HCT116 (cell line): ENCODE results near the gene OR2W1. TPM values are rescaled to one million over a fixed set of nuclear protein-coding genes. Genes with fewer than 3 reads are reported as not detected.

ENCODE experiments used
- ATAC-seq: fragments of 200-7000 bp; cut with Tn5 transposase; 2 replicates; pipeline ENCODE4 v1.9.1; 2020; ENCODE audit warnings: mild to moderate bottlenecking, moderate library complexity
- BruUV-seq: library from RNA; stranded (reverse); fragments of 400-500 nt; replicated peaks from 2 replicates; lab custom pipeline; 2021; lab: Mats Ljungman, UMichigan
- CTCF ChIA-PET: fragments of 300-600 bp; sonication (Branson Sonifier 250); formaldehyde crosslinking; loops from one replicate; lab custom pipeline; 2021; ENCODE audit warnings: antibody characterized with exemption; lab: Charles Lee
- POLR2A ChIA-PET: fragments of 300-600, 350-600 bp; sonication (Branson Sonifier 250); formaldehyde crosslinking; loops from one replicate; lab custom pipeline; 2021; ENCODE audit warnings: antibody characterized with exemption; lab: Charles Lee
- RAD21 ChIA-PET, 2 experiments: fragments of 300-600 bp; sonication (Branson Sonifier 250); formaldehyde crosslinking; loops; one replicate each; lab custom pipeline; 2023; ENCODE audit warnings: low total read pairs in 2 of 2; ENCODE audit not compliant: uncharacterized antibody in 2 of 2, unreplicated experiment in 2 of 2, low non-redundant PET in 1 of 2; lab: Charles Lee
- DNase-seq: peaks from one replicate; pipeline ENCODE4 v3.0.0-alpha.2; 2010; ENCODE audit warnings: low read depth, low spot score
- H2AFZ ChIP-seq: fragments of 200-600 bp; shearing (Covaris generic), sonication (generic); 2 replicates; pipeline ENCODE4 v1.6.1; 2017; ENCODE audit warnings: low read depth, mixed run types, mixed read lengths, antibody characterized with exemption, low read length; ENCODE audit not compliant: poor library complexity, severe bottlenecking
- H3K27ac ChIP-seq: 2 replicates; pipeline ENCODE4 v1.5.1; 2012; ENCODE audit warnings: low read depth, low read length
- H3K27me3 ChIP-seq: fragments of 200-600 bp; sonication (generic); 2 replicates; pipeline ENCODE4 v1.6.1; 2016; ENCODE audit warnings: mixed run types, low read length, mixed read lengths; ENCODE audit not compliant: insufficient read depth
- H3K36me3 ChIP-seq, 2 experiments: fragments of 200-500 bp in 1 of 2; fragments of 200-600 bp in 1 of 2; sonication (Bioruptor generic) in 1 of 2; sonication (generic) in 1 of 2; 2 replicates each; pipeline versions ENCODE4 v1.5.1 to v1.6.1; 2014 to 2016; ENCODE audit warnings: low read length in 2 of 2, inconsistent platforms in 1 of 2, mixed read lengths in 1 of 2, mixed run types in 1 of 2; ENCODE audit not compliant: insufficient read depth in 2 of 2, control insufficient read depth in 1 of 2
- H3K4me1 ChIP-seq, 2 experiments: fragments of 200-600 bp in 1 of 2; sonication (generic) in 1 of 2; 2 replicates each; pipeline versions ENCODE4 v1.5.1 to v1.6.1; 2012 to 2017; ENCODE audit warnings: low read length in 2 of 2, inconsistent platforms in 1 of 2, mild to moderate bottlenecking in 1 of 2, mixed read lengths in 1 of 2, mixed run types in 1 of 2, moderate library complexity in 1 of 2; ENCODE audit not compliant: insufficient read depth in 2 of 2, control insufficient read depth in 1 of 2
- H3K4me2 ChIP-seq: fragments of 200-600 bp; sonication (generic); 2 replicates; pipeline ENCODE4 v1.6.1; 2017; ENCODE audit warnings: mixed run types, low read length, mixed read lengths
- H3K4me3 ChIP-seq, 2 experiments: fragments of 200-600 bp in 1 of 2; sonication (generic) in 1 of 2; replicated peaks in 1 of 2; 2 replicates each; pipeline ENCODE4 v1.5.1; 2011 to 2016; ENCODE audit warnings: low read length in 2 of 2, control low read depth in 1 of 2, low read depth in 1 of 2, mild to moderate bottlenecking in 1 of 2, mixed read lengths in 1 of 2, mixed run types in 1 of 2
- H3K79me2 ChIP-seq: fragments of 200-600 bp; sonication (generic); 2 replicates; pipeline ENCODE4 v1.6.1; 2017; ENCODE audit warnings: mild to moderate bottlenecking, mixed run types, low read length, moderate library complexity, mixed read lengths; ENCODE audit not compliant: insufficient read depth
- H3K9ac ChIP-seq: fragments of 200-600 bp; sonication (generic); 2 replicates; pipeline ENCODE4 v1.6.1; 2016; ENCODE audit warnings: low read length, mixed read lengths
- H3K9me2 ChIP-seq: fragments of 200-600 bp; sonication (generic), shearing (Covaris generic); 2 replicates; pipeline ENCODE4 v1.6.1; 2017; ENCODE audit warnings: mixed run types, mild to moderate bottlenecking, moderate library complexity; ENCODE audit not compliant: insufficient read depth
- H3K9me3 ChIP-seq, 2 experiments: fragments of 200-500 bp in 1 of 2; fragments of 200-600 bp in 1 of 2; sonication (Bioruptor generic) in 1 of 2; sonication (generic) in 1 of 2; 2 replicates each; pipeline ENCODE4 v1.6.1; 2014 to 2017; ENCODE audit warnings: low read length in 2 of 2, mixed read lengths in 2 of 2, inconsistent platforms in 1 of 2, low read depth in 1 of 2, mild to moderate bottlenecking in 1 of 2, mixed run types in 1 of 2, moderate library complexity in 1 of 2; ENCODE audit not compliant: control insufficient read depth in 1 of 2, insufficient read depth in 1 of 2
- H4K20me1 ChIP-seq: fragments of 200-600 bp; sonication (generic), shearing (Covaris generic); 2 replicates; pipeline ENCODE4 v1.6.1; 2017; ENCODE audit warnings: mixed run types, mild to moderate bottlenecking, moderate library complexity; ENCODE audit not compliant: insufficient read depth
- CBX3 ChIP-seq: IDR thresholded peaks from 2 replicates; pipeline ENCODE4 v1.6.1; 2012; ENCODE audit warnings: low read depth
- CEBPB ChIP-seq: IDR thresholded peaks from 2 replicates; pipeline ENCODE4 v1.6.1; 2012; ENCODE audit warnings: low read depth
- EGR1 ChIP-seq: IDR thresholded peaks from 2 replicates; pipeline ENCODE4 v1.6.1; 2012; ENCODE audit warnings: low read depth
- ELF1 ChIP-seq: IDR thresholded peaks from 2 replicates; pipeline ENCODE4 v1.6.1; 2012; ENCODE audit warnings: low read depth, borderline replicate concordance
- EZH2 ChIP-seq: fragments of 200-600 bp; sonication (generic); IDR thresholded peaks from 2 replicates; pipeline ENCODE4 v1.6.1; 2017; ENCODE audit warnings: antibody characterized with exemption, mixed run types
- EZH2phosphoT487 ChIP-seq: fragments of 200-600 bp; IDR thresholded peaks from 2 replicates; pipeline ENCODE4 v1.6.1; 2018; ENCODE audit warnings: antibody characterized with exemption, borderline replicate concordance
- JUND ChIP-seq: IDR thresholded peaks from 2 replicates; pipeline ENCODE4 v1.6.1; 2012
- POLR2A ChIP-seq: IDR thresholded peaks from 2 replicates; pipeline ENCODE4 v1.7.0; 2011; ENCODE audit warnings: borderline replicate concordance; ENCODE audit not compliant: insufficient read depth, insufficient read length; ENCODE audit errors: extremely low read depth
- POLR2AphosphoS5 ChIP-seq: IDR thresholded peaks from 2 replicates; pipeline ENCODE4 v1.6.1; 2011; ENCODE audit warnings: mild to moderate bottlenecking, low read depth, low read length, moderate library complexity
- SIN3A ChIP-seq: IDR thresholded peaks from 2 replicates; pipeline ENCODE4 v1.6.1; 2012; ENCODE audit warnings: low read depth
- SP1 ChIP-seq: IDR thresholded peaks from 2 replicates; pipeline ENCODE4 v1.6.1; 2012; ENCODE audit warnings: low read depth
- SRF ChIP-seq: IDR thresholded peaks from 2 replicates; pipeline ENCODE4 v1.6.1; 2012; ENCODE audit warnings: low read depth
- TCF7L2 ChIP-seq: IDR thresholded peaks from 2 replicates; pipeline ENCODE4 v1.7.0; 2011; ENCODE audit warnings: borderline replicate concordance, inconsistent platforms; ENCODE audit not compliant: insufficient read depth, insufficient read length; ENCODE audit errors: extremely low read depth
- YY1 ChIP-seq: IDR thresholded peaks from 2 replicates; pipeline ENCODE4 v1.6.1; 2011; ENCODE audit warnings: low read length, low read depth, moderate library complexity, mild to moderate bottlenecking; ENCODE audit not compliant: insufficient replicate concordance; ENCODE audit errors: extremely low read depth
- ZFX ChIP-seq: fragments of 450-650 bp; IDR thresholded peaks from 2 replicates; pipeline ENCODE4 v1.6.1; 2017
- ZNF274 ChIP-seq: fragments of 200-500 bp; sonication (Bioruptor generic); IDR thresholded peaks from 2 replicates; pipeline ENCODE4 v1.6.1; 2014; ENCODE audit warnings: mild to moderate bottlenecking, low read depth, low read length, inconsistent platforms
- intact Hi-C: fragments of 100-400 bp; cut with micrococcal nuclease; formaldehyde crosslinking; loops from 2 replicates; pipeline ENCODE4 v1.10.0; 2022
- total RNA-seq: library from RNA; stranded (reverse); gene quantifications from one replicate; pipeline ENCODE4 v1.2.1, GENCODE V29; 2021; ENCODE audit not compliant: unreplicated experiment
- TF ChIP-seq, protein P1 (sequence below): IDR thresholded peaks from 2 replicates; pipeline ENCODE4 v1.6.1; 2012; ENCODE audit warnings: low read depth
- TF ChIP-seq, protein P2 (sequence below): IDR thresholded peaks from 2 replicates; pipeline ENCODE4 v1.6.1; 2011; ENCODE audit warnings: mild to moderate bottlenecking, low read length, moderate library complexity; ENCODE audit not compliant: insufficient replicate concordance; ENCODE audit errors: extremely low read depth
- TF ChIP-seq, protein P3 (sequence below): IDR thresholded peaks from 2 replicates; pipeline ENCODE4 v1.6.1; 2012
- TF ChIP-seq, protein P4 (sequence below): IDR thresholded peaks from 2 replicates; pipeline ENCODE4 v1.6.1; 2012

Gene OR2W1
- total RNA-seq, 1 experiment from 2014 or later: not detected

DNA sequence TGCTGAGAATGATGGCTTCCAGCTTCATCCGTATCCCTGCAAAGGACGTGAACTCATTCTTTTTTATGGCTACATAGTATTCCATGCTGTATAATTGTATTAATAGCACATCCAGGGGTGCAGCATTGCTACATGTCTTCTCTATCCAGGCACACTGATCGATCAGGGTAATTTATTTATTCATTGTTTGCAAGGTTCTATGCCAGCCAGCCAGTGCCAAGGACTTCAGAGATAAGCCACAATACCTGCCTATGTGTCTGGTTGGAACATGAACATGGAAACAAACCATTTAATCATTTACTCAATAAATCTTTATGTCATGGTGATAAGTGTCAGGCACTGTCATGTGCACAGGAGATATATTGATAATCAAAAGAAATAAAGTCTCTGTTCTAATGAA is 48.0 kb upstream of the OR2W1 start:
- POLR2A ChIA-PET: no interaction called here
- Histone ChIP-seq H3K27me3 (no peaks in the 10 kb centered on the region), H3K9me2 (no peaks in the 10 kb centered on the region), H3K9ac (no peak overlapping the region), H3K4me1 (no peaks in the 10 kb centered on the region), H2AFZ (no peak overlapping the region), H3K9me3 (no peaks in the 10 kb centered on the region), H3K4me2 (no peak overlapping the region), H3K36me3 (no peaks in the 10 kb centered on the region), H3K79me2 (no peaks in the 10 kb centered on the region), H4K20me1 (no peaks in the 10 kb centered on the region), H3K27ac (no peak overlapping the region), H3K4me3 (no peak overlapping the region)
- RAD21 ChIA-PET: no interaction called here
- BruUV-seq: no TSS peak
- DNase-seq (no peak), ATAC-seq (no peak)
- intact Hi-C loops: no loop called here
- CTCF ChIA-PET: no interaction called here
- TF ChIP-seq SRF: no peak
- TF ChIP-seq JUND: no peak
- no peak for TF ChIP-seq SP1
- no peak for TF ChIP-seq EGR1
- no peak for TF ChIP-seq ZNF274
- no peak for TF ChIP-seq ZFX
- TF ChIP-seq POLR2A: no peak
- no peak for TF ChIP-seq POLR2AphosphoS5
- no peak for TF ChIP-seq EZH2phosphoT487
- TF ChIP-seq, protein P1, sequence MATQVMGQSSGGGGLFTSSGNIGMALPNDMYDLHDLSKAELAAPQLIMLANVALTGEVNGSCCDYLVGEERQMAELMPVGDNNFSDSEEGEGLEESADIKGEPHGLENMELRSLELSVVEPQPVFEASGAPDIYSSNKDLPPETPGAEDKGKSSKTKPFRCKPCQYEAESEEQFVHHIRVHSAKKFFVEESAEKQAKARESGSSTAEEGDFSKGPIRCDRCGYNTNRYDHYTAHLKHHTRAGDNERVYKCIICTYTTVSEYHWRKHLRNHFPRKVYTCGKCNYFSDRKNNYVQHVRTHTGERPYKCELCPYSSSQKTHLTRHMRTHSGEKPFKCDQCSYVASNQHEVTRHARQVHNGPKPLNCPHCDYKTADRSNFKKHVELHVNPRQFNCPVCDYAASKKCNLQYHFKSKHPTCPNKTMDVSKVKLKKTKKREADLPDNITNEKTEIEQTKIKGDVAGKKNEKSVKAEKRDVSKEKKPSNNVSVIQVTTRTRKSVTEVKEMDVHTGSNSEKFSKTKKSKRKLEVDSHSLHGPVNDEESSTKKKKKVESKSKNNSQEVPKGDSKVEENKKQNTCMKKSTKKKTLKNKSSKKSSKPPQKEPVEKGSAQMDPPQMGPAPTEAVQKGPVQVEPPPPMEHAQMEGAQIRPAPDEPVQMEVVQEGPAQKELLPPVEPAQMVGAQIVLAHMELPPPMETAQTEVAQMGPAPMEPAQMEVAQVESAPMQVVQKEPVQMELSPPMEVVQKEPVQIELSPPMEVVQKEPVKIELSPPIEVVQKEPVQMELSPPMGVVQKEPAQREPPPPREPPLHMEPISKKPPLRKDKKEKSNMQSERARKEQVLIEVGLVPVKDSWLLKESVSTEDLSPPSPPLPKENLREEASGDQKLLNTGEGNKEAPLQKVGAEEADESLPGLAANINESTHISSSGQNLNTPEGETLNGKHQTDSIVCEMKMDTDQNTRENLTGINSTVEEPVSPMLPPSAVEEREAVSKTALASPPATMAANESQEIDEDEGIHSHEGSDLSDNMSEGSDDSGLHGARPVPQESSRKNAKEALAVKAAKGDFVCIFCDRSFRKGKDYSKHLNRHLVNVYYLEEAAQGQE: no peak
- TF ChIP-seq, protein P2, sequence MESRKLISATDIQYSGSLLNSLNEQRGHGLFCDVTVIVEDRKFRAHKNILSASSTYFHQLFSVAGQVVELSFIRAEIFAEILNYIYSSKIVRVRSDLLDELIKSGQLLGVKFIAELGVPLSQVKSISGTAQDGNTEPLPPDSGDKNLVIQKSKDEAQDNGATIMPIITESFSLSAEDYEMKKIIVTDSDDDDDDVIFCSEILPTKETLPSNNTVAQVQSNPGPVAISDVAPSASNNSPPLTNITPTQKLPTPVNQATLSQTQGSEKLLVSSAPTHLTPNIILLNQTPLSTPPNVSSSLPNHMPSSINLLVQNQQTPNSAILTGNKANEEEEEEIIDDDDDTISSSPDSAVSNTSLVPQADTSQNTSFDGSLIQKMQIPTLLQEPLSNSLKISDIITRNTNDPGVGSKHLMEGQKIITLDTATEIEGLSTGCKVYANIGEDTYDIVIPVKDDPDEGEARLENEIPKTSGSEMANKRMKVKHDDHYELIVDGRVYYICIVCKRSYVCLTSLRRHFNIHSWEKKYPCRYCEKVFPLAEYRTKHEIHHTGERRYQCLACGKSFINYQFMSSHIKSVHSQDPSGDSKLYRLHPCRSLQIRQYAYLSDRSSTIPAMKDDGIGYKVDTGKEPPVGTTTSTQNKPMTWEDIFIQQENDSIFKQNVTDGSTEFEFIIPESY: no peak
- TF ChIP-seq, protein P3, sequence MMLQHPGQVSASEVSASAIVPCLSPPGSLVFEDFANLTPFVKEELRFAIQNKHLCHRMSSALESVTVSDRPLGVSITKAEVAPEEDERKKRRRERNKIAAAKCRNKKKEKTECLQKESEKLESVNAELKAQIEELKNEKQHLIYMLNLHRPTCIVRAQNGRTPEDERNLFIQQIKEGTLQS: no peak
- no peak for TF ChIP-seq ELF1
- TF ChIP-seq CEBPB: no peak
- no peak for TF ChIP-seq SIN3A
- TF ChIP-seq CBX3: no peak
- TF ChIP-seq TCF7L2: no peak
- no peak for TF ChIP-seq YY1
- no peak for TF ChIP-seq EZH2
- TF ChIP-seq, protein P4, sequence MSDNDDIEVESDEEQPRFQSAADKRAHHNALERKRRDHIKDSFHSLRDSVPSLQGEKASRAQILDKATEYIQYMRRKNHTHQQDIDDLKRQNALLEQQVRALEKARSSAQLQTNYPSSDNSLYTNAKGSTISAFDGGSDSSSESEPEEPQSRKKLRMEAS: no peak
- TF ChIP-seq, all 23 proteins: peak for 0
